ENCODE results near the gene ASPA.

Gene ASPA

DNA sequence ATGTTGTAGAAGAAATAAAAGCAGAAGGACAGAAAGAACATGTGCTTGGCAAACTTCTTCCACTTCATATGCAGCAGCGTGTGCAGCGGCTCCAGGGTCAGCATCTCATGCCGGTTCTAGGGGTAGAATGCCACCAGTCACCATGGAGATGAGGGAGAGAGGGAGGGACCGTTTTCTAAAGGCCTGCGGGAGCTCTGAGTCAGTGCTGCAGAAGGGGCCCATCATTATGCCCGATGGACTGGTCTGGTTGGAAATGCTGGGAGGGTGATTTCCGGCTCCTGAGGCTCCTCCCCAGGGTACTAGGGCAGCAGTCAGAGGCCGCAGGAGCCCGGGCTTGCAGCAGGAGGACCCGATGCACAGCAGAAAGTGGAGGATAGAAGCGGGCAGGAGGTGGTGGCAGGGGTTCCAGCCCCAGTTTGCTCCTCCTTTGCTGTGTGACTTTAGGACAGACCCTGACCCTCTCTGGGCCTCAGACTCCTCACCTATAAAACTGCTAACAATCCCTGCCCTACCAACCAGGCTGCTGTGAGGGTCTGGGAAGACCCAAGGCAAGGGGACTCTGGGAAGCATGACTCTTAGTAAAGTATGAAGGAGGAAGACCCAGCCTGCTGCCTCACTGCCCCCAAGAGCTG lies 53.2 kb downstream of the ASPA start:
- H3K4me3 ChIP-seq (ENCODE audit: low read length), result no peak overlapping the region
- TF ChIP-seq, protein P1, sequence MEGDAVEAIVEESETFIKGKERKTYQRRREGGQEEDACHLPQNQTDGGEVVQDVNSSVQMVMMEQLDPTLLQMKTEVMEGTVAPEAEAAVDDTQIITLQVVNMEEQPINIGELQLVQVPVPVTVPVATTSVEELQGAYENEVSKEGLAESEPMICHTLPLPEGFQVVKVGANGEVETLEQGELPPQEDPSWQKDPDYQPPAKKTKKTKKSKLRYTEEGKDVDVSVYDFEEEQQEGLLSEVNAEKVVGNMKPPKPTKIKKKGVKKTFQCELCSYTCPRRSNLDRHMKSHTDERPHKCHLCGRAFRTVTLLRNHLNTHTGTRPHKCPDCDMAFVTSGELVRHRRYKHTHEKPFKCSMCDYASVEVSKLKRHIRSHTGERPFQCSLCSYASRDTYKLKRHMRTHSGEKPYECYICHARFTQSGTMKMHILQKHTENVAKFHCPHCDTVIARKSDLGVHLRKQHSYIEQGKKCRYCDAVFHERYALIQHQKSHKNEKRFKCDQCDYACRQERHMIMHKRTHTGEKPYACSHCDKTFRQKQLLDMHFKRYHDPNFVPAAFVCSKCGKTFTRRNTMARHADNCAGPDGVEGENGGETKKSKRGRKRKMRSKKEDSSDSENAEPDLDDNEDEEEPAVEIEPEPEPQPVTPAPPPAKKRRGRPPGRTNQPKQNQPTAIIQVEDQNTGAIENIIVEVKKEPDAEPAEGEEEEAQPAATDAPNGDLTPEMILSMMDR (conservative IDR thresholded peaks at IDR 0.05; ENCODE audit: low read length), result no peak
- no peak for DNase-seq (ENCODE audit: low read depth)

DNA sequence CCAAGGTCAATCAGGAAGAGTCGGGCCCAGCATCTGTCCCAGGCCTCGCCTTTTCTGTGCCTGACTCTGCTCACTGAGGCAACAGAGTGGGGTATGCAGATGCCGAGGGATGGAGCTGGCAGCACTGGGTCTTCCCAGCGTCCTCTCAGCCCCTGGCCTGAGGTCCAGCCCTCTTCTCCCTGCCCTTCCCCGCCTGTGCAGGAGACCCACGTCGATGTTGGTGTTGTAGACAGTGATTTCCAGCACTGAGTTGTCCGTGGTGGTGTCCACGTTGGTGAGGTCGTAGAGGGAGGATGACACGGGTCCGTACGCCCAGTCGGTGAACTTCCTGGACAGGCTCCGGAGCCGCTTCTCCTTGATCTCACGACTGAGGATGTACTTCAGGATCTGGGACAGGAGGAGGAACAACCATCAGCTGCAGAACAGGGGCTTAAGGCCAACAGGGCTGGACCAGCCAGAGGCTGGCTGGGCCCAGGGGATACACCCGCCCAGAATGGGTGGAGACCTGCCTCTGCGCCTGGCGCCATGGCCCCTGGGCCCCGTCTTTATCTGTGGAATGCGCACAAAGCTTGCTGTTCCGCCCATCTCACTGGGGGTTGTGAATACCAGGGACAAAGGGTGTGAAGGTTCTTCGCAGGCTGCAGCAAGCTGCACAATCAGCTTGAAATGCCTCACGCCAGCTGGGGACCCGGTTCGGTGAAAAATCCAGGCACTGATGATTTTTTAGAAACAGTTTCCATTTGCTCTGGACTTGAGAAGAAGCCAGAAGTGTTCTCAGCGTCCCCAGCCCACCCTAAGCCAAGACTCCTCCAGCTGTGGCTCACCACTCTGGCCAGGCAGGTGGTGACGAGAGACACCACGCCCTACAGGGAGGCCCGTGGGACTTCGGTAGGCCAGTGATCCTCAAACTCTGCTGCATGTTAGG lies 54.3 kb downstream of the ASPA start:
- TF ChIP-seq, protein P1 (conservative IDR thresholded peaks at IDR 0.05; ENCODE audit: low read length), result no peak
- DNase-seq (ENCODE audit: low read depth), result peak; percentile 59
- H3K4me3 ChIP-seq (ENCODE audit: low read length), result no peak overlapping the region

GRCh38 chr17:3531266-3532101 lies 55.7 kb downstream of the ASPA start:
- no peak for DNase-seq (ENCODE audit: low read depth)
- TF ChIP-seq, protein P1 (conservative IDR thresholded peaks at IDR 0.05; ENCODE audit: low read length), result no peak
- no peak overlapping the region for H3K4me3 ChIP-seq (ENCODE audit: low read length)

DNA sequence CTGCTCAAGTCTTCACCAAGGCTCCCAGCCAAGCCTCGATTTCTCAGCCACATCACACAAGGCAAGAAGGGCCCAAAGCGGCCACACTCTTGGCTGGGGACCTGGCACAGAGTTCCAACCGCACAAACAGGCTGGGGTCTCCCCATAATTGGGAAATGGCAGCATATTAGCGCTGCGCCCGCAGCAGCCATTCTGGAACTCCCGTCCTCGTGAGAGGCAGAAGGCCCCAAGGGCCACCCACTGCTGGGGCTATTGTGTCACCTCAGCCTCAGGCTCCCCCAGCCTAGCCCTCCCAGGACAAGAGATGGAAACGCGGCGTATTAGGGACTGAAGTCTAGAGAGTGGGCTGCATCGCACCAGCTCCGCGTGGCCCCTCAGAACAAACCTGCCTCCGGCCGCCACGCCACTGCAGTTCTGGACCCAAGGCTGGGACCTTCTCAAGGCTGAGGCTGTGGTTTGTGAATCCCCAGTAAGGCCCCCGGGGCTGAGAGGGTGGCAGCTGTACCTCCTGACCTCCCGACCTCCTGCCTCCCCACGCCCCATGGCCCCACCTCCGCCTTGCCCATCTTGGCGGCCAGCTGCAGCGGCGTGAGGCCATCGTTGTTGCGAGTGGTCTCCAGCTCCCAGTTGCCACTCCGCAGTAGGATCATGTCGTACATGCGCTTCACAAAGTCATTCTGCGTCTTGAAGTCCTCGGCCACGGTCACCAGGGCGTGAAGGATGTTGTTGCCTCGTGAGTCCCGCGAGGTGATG lies 56.5 kb downstream of the ASPA start:
- DNase-seq (ENCODE audit: low read depth), result no peak
- no peak overlapping the region for H3K4me3 ChIP-seq (ENCODE audit: low read length)
- TF ChIP-seq, protein P1 (conservative IDR thresholded peaks at IDR 0.05; ENCODE audit: low read length), result no peak

- DNase-seq (ENCODE audit: low read depth), result no peak
- no peak overlapping the region for H3K4me3 ChIP-seq (ENCODE audit: low read length)
- TF ChIP-seq, protein P1 (conservative IDR thresholded peaks at IDR 0.05; ENCODE audit: low read length), result no peak
These were observed 57.0 kb downstream of the ASPA start for GRCh38 chr17:3532859-3533142.

DNA sequence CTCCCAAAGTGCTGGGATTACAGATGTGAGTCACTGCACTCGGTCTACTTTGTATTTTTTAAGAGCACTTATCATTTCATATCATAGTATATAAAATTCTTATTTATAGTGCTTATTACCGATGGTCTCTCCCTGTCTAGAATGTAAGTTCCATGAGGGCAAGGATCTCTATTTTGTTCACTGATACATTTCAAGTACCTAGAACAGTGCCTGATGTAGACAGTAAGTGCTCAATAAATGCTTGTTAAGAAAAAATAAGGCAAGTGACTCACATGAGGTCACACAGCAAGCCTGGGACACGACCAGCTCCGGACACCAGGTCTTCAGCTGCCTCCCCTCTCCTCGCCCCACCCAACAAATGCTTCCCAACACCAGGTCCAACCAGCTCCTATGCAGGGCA lies 58.0 kb downstream of the ASPA start:
- TF ChIP-seq, protein P1 (conservative IDR thresholded peaks at IDR 0.05; ENCODE audit: low read length), result no peak
- DNase-seq (ENCODE audit: low read depth), result no peak
- no peak overlapping the region for H3K4me3 ChIP-seq (ENCODE audit: low read length)

Measured in AG10803 (cell line).